Muscle layer of colon (tissue), 2 donors: Measurements from ENCODE around the gene ZBTB20.

ENCODE experiments used
- H3K27ac ChIP-seq: one replicate; pipeline ENCODE4 v1.7.0; 2013; ENCODE audit warnings: low read depth, mild to moderate bottlenecking, low read length, moderate library complexity
- H3K27me3 ChIP-seq, 2 donors: one replicate each; pipeline ENCODE4 v1.7.0; 2013; ENCODE audit warnings: low read length in 2 of 2, mild to moderate bottlenecking in 2 of 2; ENCODE audit not compliant: insufficient read depth in 2 of 2, control insufficient read depth in 1 of 2
- H3K36me3 ChIP-seq: one replicate; pipeline ENCODE4 v1.7.0; 2013; ENCODE audit warnings: mild to moderate bottlenecking, low read length; ENCODE audit not compliant: insufficient read depth
- H3K4me1 ChIP-seq: one replicate; pipeline ENCODE4 v1.7.0; 2013; ENCODE audit warnings: mild to moderate bottlenecking, low read length; ENCODE audit not compliant: insufficient read depth
- H3K4me3 ChIP-seq, 2 donors: one replicate each; pipeline ENCODE4 v1.7.0; 2013; ENCODE audit warnings: low read length in 2 of 2, low read depth in 1 of 2, mild to moderate bottlenecking in 1 of 2, moderate library complexity in 1 of 2
- H3K9ac ChIP-seq: one replicate; pipeline ENCODE4 v1.7.0; 2013; ENCODE audit warnings: low read length
- H3K9me3 ChIP-seq: one replicate; pipeline ENCODE4 v1.7.0; 2013; ENCODE audit warnings: mild to moderate bottlenecking, low read length
- donor health status: abdominal sarcoma.
- donor health status: Adenocarcinoma of cecum.

ZBTB20 gene

GRCh38 chr3:115100806-115101205 lies 46.3 kb downstream of the ZBTB20 start:
- peak overlapping the region; percentile 78 for H3K27ac ChIP-seq
- no peaks in the 10 kb centered on the region for H3K36me3 ChIP-seq
- peak overlapping the region; percentile 46 for H3K9ac ChIP-seq
- H3K27me3 ChIP-seq, result no peaks in the 10 kb centered on the region
- H3K9me3 ChIP-seq, result no peaks in the 10 kb centered on the region
- H3K4me1 ChIP-seq, result peaks cover 4% of the 10 kb centered on the region
- H3K4me3 ChIP-seq, result peak overlapping the region in 1 of 2 donors; percentile 63

GRCh38 chr3:115099986-115100571 lies 47.0 kb downstream of the ZBTB20 start:
- peaks cover 4% of the 10 kb centered on the region for H3K4me1 ChIP-seq
- peak overlapping the region; percentile 46 for H3K9ac ChIP-seq
- peak overlapping the region; percentile 2 to 63 for H3K4me3 ChIP-seq
- peak overlapping the region; percentile 78 for H3K27ac ChIP-seq
- no peaks in the 10 kb centered on the region for H3K36me3 ChIP-seq
- no peaks in the 10 kb centered on the region for H3K9me3 ChIP-seq
- H3K27me3 ChIP-seq, result no peaks in the 10 kb centered on the region

DNA sequence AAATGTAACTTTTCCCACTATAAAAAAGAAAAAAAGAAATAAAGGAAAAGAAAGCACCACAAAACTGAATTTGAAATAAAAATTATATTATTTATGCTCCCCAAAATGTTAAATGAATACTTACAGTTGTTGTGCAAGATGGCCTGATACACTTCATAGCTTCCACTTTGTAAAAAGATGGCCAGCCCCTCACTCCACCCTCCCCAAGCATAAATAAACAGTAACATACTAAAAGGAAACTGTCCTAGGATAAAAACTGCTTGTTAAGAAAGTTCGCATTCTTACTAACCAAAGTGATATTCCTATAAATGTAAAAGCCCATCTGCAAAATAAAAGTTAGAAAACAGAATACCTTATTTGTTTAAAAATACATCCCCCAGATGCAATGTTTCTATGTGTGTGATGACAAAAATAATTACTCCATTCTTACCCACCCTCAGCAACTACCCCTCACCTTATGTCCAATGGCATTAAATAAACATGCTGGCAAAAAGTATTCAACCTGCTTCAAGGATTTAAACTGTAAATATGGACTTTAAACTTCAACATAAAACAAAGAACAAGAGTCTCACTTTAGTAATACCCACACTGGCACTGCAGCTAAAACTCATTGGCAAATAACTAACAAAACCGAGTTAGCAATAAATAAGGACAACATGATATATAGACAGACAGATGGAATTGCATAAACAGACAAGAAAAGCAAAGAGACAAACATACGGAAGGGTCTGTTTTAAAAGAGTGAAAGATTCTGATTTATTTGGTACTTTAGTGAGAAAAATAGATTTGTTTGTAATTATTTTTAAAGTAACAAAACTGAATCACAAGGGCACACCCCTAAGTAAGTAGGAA lies 47.7 kb downstream of the ZBTB20 start:
- Histone ChIP-seq H3K27me3 (no peaks in the 10 kb centered on the region), H3K4me3 (peak overlapping the region; percentile 2 to 63), H3K36me3 (no peaks in the 10 kb centered on the region), H3K4me1 (peaks cover 4% of the 10 kb centered on the region), H3K9ac (peak overlapping the region; percentile 46), H3K27ac (peak overlapping the region; percentile 39), H3K9me3 (no peaks in the 10 kb centered on the region)

GRCh38 chr3:115098354-115099073 lies 48.6 kb downstream of the ZBTB20 start:
- H3K27me3 ChIP-seq, result no peaks in the 10 kb centered on the region
- H3K9ac ChIP-seq, result no peak overlapping the region
- H3K9me3 ChIP-seq, result no peaks in the 10 kb centered on the region
- no peak overlapping the region for H3K4me3 ChIP-seq
- no peaks in the 10 kb centered on the region for H3K36me3 ChIP-seq
- peaks cover 4% of the 10 kb centered on the region for H3K4me1 ChIP-seq
- no peak overlapping the region for H3K27ac ChIP-seq

DNA sequence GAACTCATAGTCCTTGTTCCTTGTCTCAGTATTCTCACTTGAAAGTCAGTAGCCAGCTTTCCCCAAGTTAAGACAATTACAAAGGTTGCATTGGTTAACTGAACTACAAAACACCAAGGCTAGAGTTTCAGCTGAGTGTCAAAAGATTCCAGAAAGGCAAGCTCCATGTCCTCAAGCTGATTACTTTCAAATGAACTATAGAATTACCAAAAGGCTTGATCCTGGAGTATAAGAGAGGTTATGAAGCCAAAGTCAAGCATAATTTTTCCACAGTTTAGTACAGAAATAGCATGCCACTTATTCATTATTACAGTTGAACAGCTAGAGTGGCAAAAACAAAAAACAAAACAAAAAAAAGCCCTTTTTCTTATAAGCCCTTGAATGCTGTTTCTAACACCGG lies 51.9 kb downstream of the ZBTB20 start:
- Histone ChIP-seq H3K27me3 (no peaks in the 10 kb centered on the region), H3K9ac (no peak overlapping the region), H3K36me3 (no peaks in the 10 kb centered on the region), H3K4me1 (peaks cover 13% of the 10 kb centered on the region), H3K4me3 (no peak overlapping the region), H3K9me3 (no peaks in the 10 kb centered on the region), H3K27ac (no peak overlapping the region)

GRCh38 chr3:115092220-115092791 lies 54.8 kb downstream of the ZBTB20 start:
- H3K4me1 ChIP-seq, result peaks cover 16% of the 10 kb centered on the region
- H3K4me3 ChIP-seq, result no peak overlapping the region
- H3K36me3 ChIP-seq, result no peaks in the 10 kb centered on the region
- H3K9ac ChIP-seq, result no peak overlapping the region
- H3K27ac ChIP-seq, result no peak overlapping the region
- H3K9me3 ChIP-seq, result no peaks in the 10 kb centered on the region
- no peaks in the 10 kb centered on the region for H3K27me3 ChIP-seq

- Histone ChIP-seq H3K4me1 (peaks cover 21% of the 10 kb centered on the region), H3K9ac (no peak overlapping the region), H3K27ac (no peak overlapping the region), H3K9me3 (no peaks in the 10 kb centered on the region), H3K36me3 (no peaks in the 10 kb centered on the region), H3K27me3 (no peaks in the 10 kb centered on the region), H3K4me3 (no peak overlapping the region)
These were observed 56.4 kb downstream of the ZBTB20 start for GRCh38 chr3:115090712-115091111.

DNA sequence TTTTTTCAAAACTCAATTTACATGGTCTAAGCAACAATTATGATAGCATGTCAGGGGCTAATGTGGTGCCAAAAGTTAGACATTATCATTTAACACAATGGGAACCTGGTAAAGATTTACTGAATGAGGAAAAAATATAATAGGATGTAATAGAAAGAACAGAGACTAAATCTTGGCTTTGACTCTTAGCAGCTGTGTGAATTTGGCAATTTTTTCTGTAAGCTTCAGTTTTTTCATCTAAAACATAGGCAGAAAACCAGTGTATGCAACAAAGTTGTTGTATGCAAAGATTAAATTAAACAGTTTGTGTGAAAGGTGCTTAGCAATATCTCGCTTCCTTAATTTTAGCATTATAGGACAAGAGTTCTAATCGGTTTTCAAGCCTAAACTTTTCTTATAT lies 57.6 kb downstream of the ZBTB20 start:
- H3K4me1 ChIP-seq, result peaks cover 28% of the 10 kb centered on the region
- H3K9me3 ChIP-seq, result no peaks in the 10 kb centered on the region
- no peak overlapping the region for H3K9ac ChIP-seq
- H3K36me3 ChIP-seq, result no peaks in the 10 kb centered on the region
- H3K27ac ChIP-seq, result no peak overlapping the region
- H3K4me3 ChIP-seq, result no peak overlapping the region
- no peaks in the 10 kb centered on the region for H3K27me3 ChIP-seq

DNA sequence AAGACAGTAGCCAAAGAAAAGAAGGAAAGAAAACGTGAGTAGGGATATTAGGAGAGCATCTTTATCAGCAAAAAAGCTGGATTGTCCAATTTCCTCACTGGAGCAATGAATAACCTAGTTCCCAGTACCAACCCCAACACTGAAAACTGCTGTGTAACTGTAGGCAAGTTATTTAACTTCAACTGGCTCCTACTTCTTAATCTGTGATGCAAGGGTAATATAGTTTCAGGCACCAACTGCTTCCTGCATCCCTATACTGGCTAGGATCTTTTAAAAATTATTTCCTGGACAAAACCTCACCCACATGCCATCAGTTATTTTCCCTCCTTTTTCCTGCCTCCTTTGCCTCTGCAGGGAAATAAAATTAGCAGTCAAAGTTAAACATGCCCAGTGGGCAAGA lies 59.6 kb downstream of the ZBTB20 start:
- Histone ChIP-seq H3K4me1 (peaks cover 24% of the 10 kb centered on the region), H3K9ac (no peak overlapping the region)

GRCh38 chr3:115086344-115086743 lies 60.7 kb downstream of the ZBTB20 start:
- Histone ChIP-seq H3K36me3 (no peaks in the 10 kb centered on the region), H3K27me3 (no peaks in the 10 kb centered on the region), H3K9me3 (no peaks in the 10 kb centered on the region), H3K9ac (no peak overlapping the region), H3K4me1 (peaks cover 22% of the 10 kb centered on the region), H3K27ac (no peak overlapping the region), H3K4me3 (no peak overlapping the region)

More for the DNA sequence above, 59.6 kb downstream of the ZBTB20 start:
- no peak overlapping the region for H3K4me3 ChIP-seq
- H3K27me3 ChIP-seq, result no peaks in the 10 kb centered on the region
- H3K9me3 ChIP-seq, result no peaks in the 10 kb centered on the region
- no peaks in the 10 kb centered on the region for H3K36me3 ChIP-seq
- no peak overlapping the region for H3K27ac ChIP-seq

DNA sequence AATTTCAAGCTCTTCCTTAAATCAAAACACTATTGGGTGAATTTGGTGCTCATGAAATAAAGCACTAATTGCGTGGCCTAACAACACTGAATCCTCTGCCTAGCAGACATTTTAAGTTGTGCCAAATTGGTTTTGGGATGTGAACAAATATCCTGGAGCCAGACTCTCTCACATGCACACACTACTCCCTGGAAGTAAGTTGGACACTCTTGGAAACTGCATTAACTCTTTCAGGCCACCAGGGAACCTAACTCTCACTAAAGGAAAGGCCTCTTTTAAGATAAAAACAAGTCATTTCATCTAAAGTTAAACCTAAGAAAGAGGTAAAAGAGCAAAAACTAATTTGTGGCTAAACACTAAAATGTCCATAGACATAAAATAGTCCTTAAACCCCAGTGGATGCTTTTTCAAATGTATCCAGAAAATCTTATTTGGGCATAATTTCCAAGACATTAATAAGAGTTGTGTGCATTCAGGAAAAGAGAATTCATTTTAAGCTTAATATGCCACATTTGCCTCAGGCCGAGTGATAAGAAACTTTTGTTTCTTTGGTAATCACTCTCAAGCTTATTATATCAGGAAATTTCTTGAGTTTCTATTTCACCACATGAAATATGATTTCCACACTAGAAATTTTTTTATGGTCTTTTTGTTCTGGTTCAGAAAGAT lies 61.8 kb downstream of the ZBTB20 start:
- peaks cover 22% of the 10 kb centered on the region for H3K4me1 ChIP-seq
- H3K9me3 ChIP-seq, result no peaks in the 10 kb centered on the region
- no peak overlapping the region for H3K9ac ChIP-seq
- no peak overlapping the region for H3K27ac ChIP-seq
- no peak overlapping the region for H3K4me3 ChIP-seq
- H3K27me3 ChIP-seq, result no peaks in the 10 kb centered on the region
- H3K36me3 ChIP-seq, result no peaks in the 10 kb centered on the region
